Fibroblast of villous mesenchyme (primary cell): ENCODE measurements around the gene SMPX. TPM values are rescaled to one million over a fixed set of nuclear protein-coding genes. Genes with fewer than 3 reads are reported as not detected.
A peak's percentile ranks its signal among the peaks of the same experiment; 100 is the strongest.

Experiments
- DNase-seq: peaks from one replicate; pipeline ENCODE4 v3.0.0-alpha.2; 2010; ENCODE audit warnings: low read depth
- H3K4me3 ChIP-seq: 2 replicates; pipeline ENCODE4 v1.5.1; 2011; ENCODE audit warnings: low read depth, mild to moderate bottlenecking, low read length
- total RNA-seq: library from RNA; depleted of rRNA; stranded (reverse); fragments of >200 nt; gene quantifications from 2 replicates; pipeline ENCODE4 v1.2.3, GENCODE V29; 2012
- TF ChIP-seq, protein P1 (sequence below): IDR thresholded peaks from 2 replicates; pipeline ENCODE4 v1.5.1; 2012; ENCODE audit warnings: low read depth, mild to moderate bottlenecking, low read length; ENCODE audit not compliant: insufficient read depth

SMPX gene
- total RNA-seq, 1 donor = not detected

DNA sequence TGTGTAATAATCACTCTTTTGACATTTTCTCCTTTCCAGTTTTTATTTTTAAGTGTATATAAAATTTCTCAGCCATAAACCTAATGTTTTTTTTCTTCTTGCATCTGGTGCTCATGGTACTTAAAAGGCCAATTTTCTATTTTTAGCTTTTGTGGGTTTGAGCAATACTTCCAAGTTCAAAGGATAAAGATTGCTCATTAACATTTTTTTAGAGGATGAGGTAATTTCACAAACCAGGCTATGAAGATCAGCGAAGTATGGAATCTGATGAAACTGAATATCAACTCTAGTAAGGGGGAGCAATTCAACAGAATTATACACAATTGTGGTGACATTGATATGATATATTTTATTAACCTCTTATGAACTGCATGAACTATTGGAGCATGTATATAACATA is 74.0 kb downstream of the SMPX start:
- peak; percentile 37 for DNase-seq
- TF ChIP-seq, protein P1, sequence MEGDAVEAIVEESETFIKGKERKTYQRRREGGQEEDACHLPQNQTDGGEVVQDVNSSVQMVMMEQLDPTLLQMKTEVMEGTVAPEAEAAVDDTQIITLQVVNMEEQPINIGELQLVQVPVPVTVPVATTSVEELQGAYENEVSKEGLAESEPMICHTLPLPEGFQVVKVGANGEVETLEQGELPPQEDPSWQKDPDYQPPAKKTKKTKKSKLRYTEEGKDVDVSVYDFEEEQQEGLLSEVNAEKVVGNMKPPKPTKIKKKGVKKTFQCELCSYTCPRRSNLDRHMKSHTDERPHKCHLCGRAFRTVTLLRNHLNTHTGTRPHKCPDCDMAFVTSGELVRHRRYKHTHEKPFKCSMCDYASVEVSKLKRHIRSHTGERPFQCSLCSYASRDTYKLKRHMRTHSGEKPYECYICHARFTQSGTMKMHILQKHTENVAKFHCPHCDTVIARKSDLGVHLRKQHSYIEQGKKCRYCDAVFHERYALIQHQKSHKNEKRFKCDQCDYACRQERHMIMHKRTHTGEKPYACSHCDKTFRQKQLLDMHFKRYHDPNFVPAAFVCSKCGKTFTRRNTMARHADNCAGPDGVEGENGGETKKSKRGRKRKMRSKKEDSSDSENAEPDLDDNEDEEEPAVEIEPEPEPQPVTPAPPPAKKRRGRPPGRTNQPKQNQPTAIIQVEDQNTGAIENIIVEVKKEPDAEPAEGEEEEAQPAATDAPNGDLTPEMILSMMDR = no peak
- H3K4me3 ChIP-seq = no peak overlapping the region

DNA sequence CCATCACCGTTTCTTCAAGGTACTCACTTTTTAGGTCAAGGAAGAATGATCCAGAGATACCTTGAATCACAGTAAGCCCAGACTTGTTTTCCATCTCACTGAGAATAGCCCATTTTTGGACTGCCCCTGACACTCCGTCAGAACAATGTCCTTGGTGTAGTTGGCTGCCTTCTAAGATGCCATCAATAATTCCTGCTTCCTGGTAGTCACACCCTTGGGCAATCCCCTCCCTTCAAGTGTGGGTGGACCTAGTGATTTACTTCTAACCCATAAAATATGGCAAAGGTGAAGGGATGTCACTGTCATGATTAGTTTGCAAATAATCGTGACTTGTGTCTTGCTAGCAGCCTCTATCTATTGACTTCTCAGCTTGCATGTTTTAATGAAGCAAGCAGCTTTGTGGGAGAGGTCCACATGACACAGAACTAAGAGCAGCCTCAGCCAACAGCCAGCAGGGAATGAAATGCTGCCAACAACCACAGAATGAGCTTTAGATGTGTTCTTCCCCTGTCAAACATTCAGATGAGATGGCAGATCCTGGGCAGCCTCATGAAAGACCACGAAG is 79.8 kb downstream of the SMPX start:
- TF ChIP-seq, protein P1 = no peak
- no peak overlapping the region for H3K4me3 ChIP-seq
- DNase-seq = no peak

DNA sequence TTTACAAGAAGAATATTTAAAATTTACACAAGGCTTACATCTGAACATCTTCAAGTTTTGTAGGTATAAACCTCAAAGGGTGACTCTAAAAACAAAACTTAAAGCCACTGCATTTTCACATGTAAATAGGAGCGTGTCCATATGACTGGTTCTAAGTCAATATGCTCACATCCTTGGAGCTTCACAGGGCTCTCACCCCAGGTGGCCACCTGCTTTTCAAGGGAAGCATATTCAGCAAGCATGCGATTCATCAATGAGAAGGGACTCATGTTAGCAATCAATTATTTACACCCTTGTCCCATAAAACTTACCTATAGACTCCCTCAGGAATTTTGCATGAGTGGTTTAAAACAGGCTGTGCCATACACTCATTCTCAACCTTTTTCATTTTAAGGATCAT is 82.0 kb downstream of the SMPX start:
- TF ChIP-seq, protein P1 = no peak
- no peak overlapping the region for H3K4me3 ChIP-seq

DNA sequence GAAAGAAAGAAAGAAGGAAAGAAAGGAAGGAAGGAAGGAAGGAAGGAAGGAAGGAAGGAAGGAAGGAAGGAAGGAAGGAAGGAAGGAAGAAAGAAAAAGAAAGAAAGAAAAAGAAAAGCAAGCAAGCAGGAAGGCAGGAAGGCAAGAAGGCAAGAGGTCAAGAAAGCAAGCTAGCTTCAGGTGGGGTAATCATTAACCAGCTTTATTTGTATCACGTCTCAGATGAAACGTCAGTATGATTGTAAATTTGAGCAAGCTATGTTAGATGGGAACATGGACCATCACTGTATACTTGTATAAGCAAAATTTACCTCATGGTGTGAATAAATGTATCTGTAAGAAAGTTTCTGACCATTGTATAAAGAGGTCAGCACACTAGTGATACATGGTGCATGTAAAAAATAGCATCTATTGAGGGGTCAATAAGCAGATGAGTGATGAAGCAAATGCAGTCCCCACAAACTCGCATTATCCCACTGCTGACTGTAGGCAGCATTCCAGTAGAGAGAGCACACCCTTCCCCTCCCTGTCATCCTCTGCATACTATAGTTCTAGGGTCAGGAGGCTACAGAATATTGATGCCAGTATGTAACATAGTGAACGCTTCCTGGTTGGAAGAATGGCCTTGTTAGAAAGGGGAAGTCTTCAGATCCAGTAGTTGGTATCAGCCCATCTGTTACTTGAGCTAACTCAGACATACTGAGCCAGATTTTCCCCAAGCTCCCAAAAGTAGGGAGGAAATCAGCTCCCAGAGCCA is 83.3 kb downstream of the SMPX start:
- no peak overlapping the region for H3K4me3 ChIP-seq
- TF ChIP-seq, protein P1 = no peak
- DNase-seq = no peak

More for the DNA sequence above, 82.0 kb downstream of the SMPX start:
- no peak for DNase-seq

DNA sequence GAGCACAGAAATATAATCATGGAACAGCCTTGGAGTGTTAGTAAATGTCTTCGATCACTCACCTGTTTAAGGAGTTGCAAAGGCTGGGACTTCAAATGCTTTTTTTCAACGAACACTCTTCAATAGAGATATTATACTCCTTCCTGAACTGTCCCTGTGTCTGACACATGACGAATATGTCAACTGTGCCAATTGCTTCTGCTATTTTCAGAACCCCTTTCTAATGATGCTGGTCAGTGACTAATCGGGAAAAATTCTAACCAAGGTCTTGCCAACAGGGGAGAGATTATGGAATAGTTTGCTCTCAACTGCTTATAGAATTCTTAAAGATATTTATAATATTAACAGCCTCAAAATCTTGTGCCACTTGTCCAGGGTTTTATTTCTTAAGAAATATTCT is 91.2 kb downstream of the SMPX start:
- DNase-seq = no peak
- TF ChIP-seq, protein P1 = no peak

DNA sequence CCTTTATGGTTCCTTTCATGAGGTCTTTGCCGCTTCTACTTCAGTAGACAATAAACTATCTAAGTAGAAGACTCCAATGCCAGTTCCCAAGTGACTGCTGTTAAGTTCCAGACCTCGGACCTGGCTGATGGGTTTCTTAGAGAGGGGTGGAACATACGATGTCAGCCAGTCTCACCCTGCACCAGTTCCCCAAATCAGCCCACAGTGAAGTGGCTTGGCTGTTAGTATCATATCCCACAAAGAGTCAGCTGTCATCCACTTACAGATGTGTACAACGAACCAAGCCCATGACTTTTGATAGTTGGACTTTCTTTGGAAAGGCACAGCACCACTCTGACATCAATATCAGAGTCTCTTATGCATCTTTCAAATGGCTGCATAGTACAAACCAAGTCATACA is 91.7 kb downstream of the SMPX start:
- no peak for DNase-seq
- TF ChIP-seq, protein P1 = no peak
- no peak overlapping the region for H3K4me3 ChIP-seq

More for the DNA sequence above, 91.2 kb downstream of the SMPX start:
- H3K4me3 ChIP-seq = no peak overlapping the region
